ENCODE results near the gene ANKRD55. TPM values are rescaled to one million over a fixed set of nuclear protein-coding genes. Genes with fewer than 3 reads are reported as not detected.

The ANKRD55 gene
- polyA plus RNA-seq, 1 of the 3 experiments (the other 2 are of a cell fraction), result not detected

- no peak overlapping the region for H3K27ac ChIP-seq (ENCODE audit: low read depth in 2 of 2, low read length in 1 of 2)
- H3K36me3 ChIP-seq (replicated peaks in 1 of 2; ENCODE audit: control insufficient read depth in 1 of 2, insufficient read depth in 2 of 2, low read length in 1 of 2), result no peaks in the 10 kb centered on the region
- no peaks in the 10 kb centered on the region for H4K20me1 ChIP-seq (ENCODE audit: insufficient read depth)
- TF ChIP-seq IRF3 (IDR thresholded peaks at IDR 0.05; ENCODE audit: low read depth, low read length), result no peak
- TF ChIP-seq FOXM1 (IDR thresholded peaks at IDR 0.05; ENCODE audit: low read depth), result no peak
- TF ChIP-seq NFIC (IDR thresholded peaks at IDR 0.05; ENCODE audit: borderline replicate concordance), result no peak
- no peak for TF ChIP-seq YY1 (IDR thresholded peaks at IDR 0.05; ENCODE audit: low read depth)
- no peak for TF ChIP-seq ZBTB33 (IDR thresholded peaks at IDR 0.05; ENCODE audit: borderline replicate concordance, low read depth)
- TF ChIP-seq MEF2A (IDR thresholded peaks at IDR 0.05; ENCODE audit: borderline replicate concordance, low read depth), result no peak
- no peak for TF ChIP-seq CTCF (IDR thresholded peaks at IDR 0.05)
- no peak for TF ChIP-seq MAX (IDR thresholded peaks at IDR 0.05; ENCODE audit: low read depth)
- TF ChIP-seq SIN3A (IDR thresholded peaks at IDR 0.05; ENCODE audit: borderline replicate concordance, low read depth, low read length), result no peak
- no peak for TF ChIP-seq FOXJ3 (CRISPR knock-in tag; IDR thresholded peaks at IDR 0.05)
- TF ChIP-seq RXRA (IDR thresholded peaks at IDR 0.05; ENCODE audit: borderline replicate concordance, low read depth), result no peak
- TF ChIP-seq EZH2phosphoT487 (IDR thresholded peaks at IDR 0.05; ENCODE audit: borderline replicate concordance, low read depth), result no peak
- TF ChIP-seq FOSL2 (IDR thresholded peaks at IDR 0.05; ENCODE audit: borderline replicate concordance, low read depth), result no peak
- no peak for TF ChIP-seq USF1 (IDR thresholded peaks at IDR 0.05; ENCODE audit: borderline replicate concordance, low read depth)
- TF ChIP-seq GABPA (IDR thresholded peaks at IDR 0.05; ENCODE audit: low read depth), result no peak
- no peak for TF ChIP-seq EP300 (IDR thresholded peaks at IDR 0.05; ENCODE audit: borderline replicate concordance in 1 of 2, low read depth in 1 of 2, low read length in 1 of 2)
- no peaks in the 10 kb centered on the region for H3K9me2 ChIP-seq
- no peaks in the 10 kb centered on the region for H3K79me2 ChIP-seq (ENCODE audit: insufficient read depth)
- no peaks in the 10 kb centered on the region for H3K9me3 ChIP-seq
- H3K27me3 ChIP-seq (ENCODE audit: insufficient read depth), result no peaks in the 10 kb centered on the region
- no peak overlapping the region for H3K4me2 ChIP-seq
- peaks cover 10 to 14% of the 10 kb centered on the region in 2 experiments; a peak in 3 of 4 replicates for H3K4me1 ChIP-seq (ENCODE audit: control insufficient read depth in 1 of 2, insufficient read depth in 2 of 2, low read depth in 1 of 2, low read length in 1 of 2)
- H3K9ac ChIP-seq, result no peak overlapping the region
- peaks cover 8% of the 10 kb centered on the region for H3F3A ChIP-seq (replicated peaks; ENCODE audit: insufficient read depth)
- H2AFZ ChIP-seq (ENCODE audit: low read depth), result no peak overlapping the region
- ChIA-PET POLR2A (no interaction called here), CTCF (interaction anchor here (0.9 to 7.3 kb wide), 3 partner anchors 224 to 1009 kb away, joined by 3 to 56 read pairs (median 3); no protein-coding TSS in a partner anchor)
- no peak for DNase-seq
- 86% methylated on average over 3 of the region's 3 CpGs for WGBS (ENCODE audit: low lambda C conversion rate)
- H3K4me3 ChIP-seq (ENCODE audit: low read depth in 2 of 2, low read length in 1 of 2), result no peak overlapping the region
Observed at GRCh38 chr5:56267856-56268255, 34.7 kb upstream of the ANKRD55 start.
